ENCODE data around the gene GOSR2. TPM values are rescaled to one million over a fixed set of nuclear protein-coding genes. Genes with fewer than 3 reads are reported as not detected.
A peak's percentile ranks its signal among the peaks of the same experiment; 100 is the strongest.

GOSR2 gene
- total RNA-seq, 4 donors from 2014 or later = 39.3 to 52.6 (median 48.1) TPM

- Histone ChIP-seq H3K4me3 (no peak overlapping the region), H3K36me3 (no peaks in the 10 kb centered on the region), H3K27ac (no peak overlapping the region), H3K9me3 (no peaks in the 10 kb centered on the region), H3K27me3 (no peaks in the 10 kb centered on the region), H3K4me1 (peaks cover 0 to 7% (median 0%) of the 10 kb centered on the region in 4 donors)
- WGBS, 2 donors = 64 to 68% methylated on average over 5 to 12 of the region's 12 CpGs
- TF ChIP-seq EP300 (IDR thresholded peaks at IDR 0.05) (no peak), POLR2A (IDR thresholded peaks at IDR 0.05) (no peak), CTCF (IDR thresholded peaks at IDR 0.05) (peak in 1 of 5 experiments; percentile 20)
- DNase-seq (ENCODE audit: low spot score in 2 of 2) = no peak
Observed at GRCh38 chr17:46876353-46876887, 46.5 kb upstream of the GOSR2 start.

- peaks cover 0 to 7% (median 0%) of the 10 kb centered on the region in 4 donors for H3K4me1 ChIP-seq
- no peaks in the 10 kb centered on the region for H3K9me3 ChIP-seq
- no peak for DNase-seq (ENCODE audit: low spot score in 2 of 2)
- H3K27ac ChIP-seq = no peak overlapping the region
- TF ChIP-seq POLR2A (IDR thresholded peaks at IDR 0.05) = no peak
- no peak for TF ChIP-seq CTCF (IDR thresholded peaks at IDR 0.05)
- TF ChIP-seq EP300 (IDR thresholded peaks at IDR 0.05) = no peak
- 70 to 75% methylated on average over 4 of the region's 4 CpGs for WGBS, 2 donors
- no peaks in the 10 kb centered on the region for H3K27me3 ChIP-seq
- no peak overlapping the region for H3K4me3 ChIP-seq
- H3K36me3 ChIP-seq = no peaks in the 10 kb centered on the region
Observed at GRCh38 chr17:46876926-46877325, 46.0 kb upstream of the GOSR2 start.

- peaks cover 0 to 7% (median 0%) of the 10 kb centered on the region in 4 donors for H3K4me1 ChIP-seq
- no peaks in the 10 kb centered on the region for H3K27me3 ChIP-seq
- no peak for TF ChIP-seq EP300 (IDR thresholded peaks at IDR 0.05)
- no peak for TF ChIP-seq POLR2A (IDR thresholded peaks at IDR 0.05)
- no peak for TF ChIP-seq CTCF (IDR thresholded peaks at IDR 0.05)
- no peak for DNase-seq (ENCODE audit: low spot score in 2 of 2)
- no peaks in the 10 kb centered on the region for H3K9me3 ChIP-seq
- no peaks in the 10 kb centered on the region for H3K36me3 ChIP-seq
- no peak overlapping the region for H3K4me3 ChIP-seq
- 72% methylated on average over 6 of the region's 6 CpGs for WGBS, 2 donors
- peak overlapping the region in 1 of 4 donors; percentile 4 for H3K27ac ChIP-seq
Observed at GRCh38 chr17:46877466-46877865, 45.5 kb upstream of the GOSR2 start.

- Histone ChIP-seq H3K4me1 (peaks cover 0 to 7% (median 0%) of the 10 kb centered on the region in 4 donors), H3K27ac (peak overlapping the region in 1 of 4 donors; percentile 67), H3K36me3 (no peaks in the 10 kb centered on the region), H3K27me3 (no peaks in the 10 kb centered on the region), H3K9me3 (no peaks in the 10 kb centered on the region), H3K4me3 (no peak overlapping the region)
- 41 to 54% methylated on average over 3 to 6 of the region's 6 CpGs for WGBS, 2 donors
- peak in 1 of 2 donors; percentile 36 for DNase-seq (ENCODE audit: low spot score in 2 of 2)
- TF ChIP-seq EP300 (IDR thresholded peaks at IDR 0.05) = peak in 1 of 2 donors; percentile 30
- TF ChIP-seq POLR2A (IDR thresholded peaks at IDR 0.05) = no peak
- TF ChIP-seq CTCF (IDR thresholded peaks at IDR 0.05) = no peak
Observed at GRCh38 chr17:46878055-46878454, 44.9 kb upstream of the GOSR2 start.

GRCh38 chr17:46879101-46879500, 43.9 kb upstream of the GOSR2 start:
- Histone ChIP-seq H3K27ac (no peak overlapping the region), H3K36me3 (no peaks in the 10 kb centered on the region), H3K4me3 (no peak overlapping the region), H3K27me3 (peaks cover 0 to 7% of the 10 kb centered on the region in 2 donors), H3K4me1 (peaks cover 0 to 7% (median 0%) of the 10 kb centered on the region in 4 donors), H3K9me3 (no peaks in the 10 kb centered on the region)
- no peak for DNase-seq (ENCODE audit: low spot score in 2 of 2)
- TF ChIP-seq EP300 (IDR thresholded peaks at IDR 0.05) (no peak), CTCF (IDR thresholded peaks at IDR 0.05) (no peak), POLR2A (IDR thresholded peaks at IDR 0.05) (no peak)
- 78 to 80% methylated on average over 7 of the region's 7 CpGs for WGBS, 2 donors

Measured in tibial nerve (tissue), 4 donors.